RWPE1 (cell line): ENCODE results near the gene PCGF3.

Source experiments
- CTCF ChIA-PET: fragments of 350-600 bp; sonication (Branson Sonifier 250); formaldehyde crosslinking; extraction: SDS; loops from one replicate; lab custom pipeline; 2021; lab: Yijun Ruan, JAX
- POLR2A ChIA-PET: fragments of 400-600 bp; formaldehyde crosslinking; extraction: SDS; loops from one replicate; lab custom pipeline; 2020; ENCODE audit warnings: antibody characterized with exemption; ENCODE audit not compliant: low non-redundant PET; lab: Yijun Ruan, JAX
- DNase-seq: peaks from one replicate; pipeline ENCODE4 v3.0.0; 2012; ENCODE audit warnings: low spot score
- H3K27ac ChIP-seq: fragments of 450-650 bp; 2 replicates; pipeline ENCODE4 v1.5.1; 2017
- CTCF ChIP-seq: fragments of 450-650 bp; conservative IDR thresholded peaks from 2 replicates; pipeline ENCODE4 v1.5.1; 2017; ENCODE audit warnings: low read depth, mild to moderate bottlenecking

Gene PCGF3

DNA sequence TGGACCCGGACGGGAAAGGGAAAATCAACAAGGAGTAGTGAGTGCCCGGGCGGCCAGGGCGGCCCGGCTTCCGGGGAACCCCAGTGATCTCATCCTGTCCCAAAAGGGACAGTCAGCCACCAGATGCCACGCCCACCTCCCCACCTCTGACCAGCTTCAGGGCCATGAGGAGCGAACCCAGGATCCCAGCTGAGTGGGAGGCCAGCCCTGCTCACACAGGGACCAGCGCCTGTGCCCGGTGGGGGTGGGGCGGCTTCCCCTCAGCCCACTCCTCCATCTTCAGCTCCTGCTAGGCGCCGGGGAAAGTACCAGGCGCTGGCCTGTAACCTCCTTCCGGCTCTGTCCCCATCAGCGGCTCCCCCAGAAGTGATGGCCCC, 25.1 kb upstream of the PCGF3 start:
- no peak for TF ChIP-seq CTCF
- CTCF ChIA-PET, result no interaction called here
- POLR2A ChIA-PET, result no interaction called here
- no peak for DNase-seq
- H3K27ac ChIP-seq, result peak overlapping the region; percentile 24

- DNase-seq, result no peak
- peak overlapping the region; percentile 24; the same call in 1 of the 2 replicates for H3K27ac ChIP-seq
- CTCF ChIA-PET, result interaction anchor here (0.7 kb wide), 1 partner anchor 577 kb away, joined by 3 read pairs; no protein-coding TSS in a partner anchor
- POLR2A ChIA-PET, result no interaction called here
- TF ChIP-seq CTCF, result no peak
These were observed 24.5 kb upstream of the PCGF3 start for GRCh38 chr4:680928-681645.

DNA sequence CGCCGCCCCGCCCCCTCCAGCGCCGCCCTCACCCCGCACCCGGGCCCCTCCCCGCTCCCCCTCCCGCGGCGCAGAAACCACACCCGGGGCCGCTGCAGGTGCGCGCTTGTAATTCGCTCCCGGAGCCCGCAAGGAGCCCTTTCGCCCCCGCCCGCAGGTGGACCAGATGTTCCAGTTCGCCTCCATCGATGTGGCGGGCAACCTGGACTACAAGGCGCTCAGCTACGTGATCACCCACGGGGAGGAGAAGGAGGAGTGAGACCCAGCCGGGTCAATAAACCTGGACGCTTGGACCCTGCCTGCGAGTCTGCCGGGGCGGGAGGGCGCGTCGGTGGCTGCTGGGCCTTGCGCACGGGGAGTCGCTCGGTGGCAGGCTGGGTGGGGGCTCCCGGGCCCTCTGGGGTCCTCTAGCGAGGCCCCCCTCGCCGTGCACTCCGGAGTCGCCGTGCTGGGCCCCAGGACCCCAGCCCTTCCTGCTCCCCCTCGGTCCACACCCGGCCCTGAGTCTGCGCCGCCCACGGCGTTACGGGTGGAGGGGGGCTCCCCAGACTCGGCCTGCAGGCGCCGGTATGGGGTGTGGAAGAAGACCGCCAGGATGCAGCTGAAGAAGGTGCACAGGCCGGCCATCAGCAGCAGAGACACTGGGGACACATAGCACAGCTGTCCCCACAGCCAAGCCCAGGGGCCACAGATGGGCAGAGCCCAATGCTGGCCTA, 23.7 kb upstream of the PCGF3 start:
- POLR2A ChIA-PET, result no interaction called here
- no peak for TF ChIP-seq CTCF
- peak; percentile 69 for DNase-seq
- H3K27ac ChIP-seq, result peak overlapping the region; percentile 35; the same call in 1 of the 2 replicates
- CTCF ChIA-PET, result interaction anchor here (0.7 kb wide), 1 partner anchor 576 kb away, joined by 3 read pairs; no protein-coding TSS in a partner anchor

GRCh38 chr4:682490-683172, 23.0 kb upstream of the PCGF3 start:
- TF ChIP-seq CTCF, result no peak
- CTCF ChIA-PET, result no interaction called here
- H3K27ac ChIP-seq, result no peak overlapping the region
- DNase-seq, result no peak
- POLR2A ChIA-PET, result no interaction called here

DNA sequence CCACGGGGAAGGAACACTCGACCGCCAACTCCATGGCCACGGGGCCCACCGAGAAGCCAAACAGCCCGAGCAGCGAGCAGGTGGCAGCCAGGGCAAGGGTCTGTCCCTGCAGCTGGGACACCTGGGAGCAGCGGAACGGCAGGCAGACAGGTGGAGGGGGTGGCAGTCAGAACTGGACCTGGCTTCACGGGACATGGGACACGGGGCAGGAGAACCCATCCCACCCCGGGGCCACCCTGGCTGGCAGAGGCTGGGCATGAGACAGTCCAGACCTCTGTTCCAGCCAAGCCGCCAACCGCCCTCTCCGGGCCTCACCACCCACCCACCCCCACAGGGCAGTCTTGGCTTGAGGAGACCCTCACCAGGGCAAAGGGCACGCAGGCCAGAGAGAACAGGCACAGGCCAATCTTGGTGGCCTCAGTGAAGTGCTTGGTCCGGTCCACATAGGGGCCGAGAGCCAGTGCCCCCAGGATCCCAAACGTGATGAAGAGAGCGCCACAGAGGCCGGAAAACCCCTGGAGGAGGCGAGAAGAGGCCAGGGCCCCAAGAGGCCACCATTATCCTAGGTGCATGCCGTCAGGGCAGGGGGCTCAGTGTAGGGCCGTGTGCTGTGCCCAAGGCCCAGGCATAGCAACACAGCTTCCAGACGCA, 22.3 kb upstream of the PCGF3 start:
- POLR2A ChIA-PET, result no interaction called here
- no peak overlapping the region for H3K27ac ChIP-seq
- no peak for DNase-seq
- TF ChIP-seq CTCF, result no peak
- CTCF ChIA-PET, result interaction anchor here (0.9 to 1.2 kb wide), 2 partner anchors 17 to 99 kb away, joined by 3 read pairs; no protein-coding TSS in a partner anchor
